ENCODE measurements around the gene SNX18. TPM values are rescaled to one million over a fixed set of nuclear protein-coding genes. Genes with fewer than 3 reads are reported as not detected.

SNX18 gene
- total RNA-seq (2014; rRNA removed; shearing (Covaris generic)) = 23.7 and 33.0 TPM in 2 replicates
- 4.7 and 5.3 TPM in 2 replicates for polyA plus RNA-seq (2016; fragmentation: Nextera tagmentation; extraction: Ambion mirVana)
- long read RNA-seq, full-length matches to known transcripts = 1 of 1 reads
- long read RNA-seq, partial matches to known transcripts = 0 of 1 reads
- long read RNA-seq, other reads (novel, unspliced or antisense) = 0 of 1 reads

GRCh38 chr5:54517512-54518145 is at the start of gene SNX18:
SNX18 (plus strand) TSS chr5:54517759; CDS start chr5:54517953, 194 bp downstream.
- Mint-ChIP-seq H3K27ac (no peak within 1 kb of the TSS), H3K27me3 (ENCODE audit: insufficient read depth, low read depth, poor library complexity) (peaks cover 17% of the 10 kb centered on the region), H3K36me3 (ENCODE audit: low read depth) (peaks cover 16% of the 10 kb centered on the region), H3K4me3 (peak within 1 kb of the TSS; percentile 64), H3K9me3 (peaks cover 8% of the 10 kb centered on the region; the same call in 1 of the 3 replicates), H3K4me1 (peaks cover 21% of the 10 kb centered on the region; the same call in 2 of the 3 replicates)
- H3K9me2 ChIP-seq (ENCODE audit: insufficient read depth) = peaks cover 4% of the 10 kb centered on the region; the same call in 1 of the 2 replicates
- peak; percentile 79 for TF ChIP-seq CREB1 (CRISPR knock-in tag; IDR thresholded peaks at IDR 0.05; ENCODE audit: low read depth)
- TF ChIP-seq, protein P1, sequence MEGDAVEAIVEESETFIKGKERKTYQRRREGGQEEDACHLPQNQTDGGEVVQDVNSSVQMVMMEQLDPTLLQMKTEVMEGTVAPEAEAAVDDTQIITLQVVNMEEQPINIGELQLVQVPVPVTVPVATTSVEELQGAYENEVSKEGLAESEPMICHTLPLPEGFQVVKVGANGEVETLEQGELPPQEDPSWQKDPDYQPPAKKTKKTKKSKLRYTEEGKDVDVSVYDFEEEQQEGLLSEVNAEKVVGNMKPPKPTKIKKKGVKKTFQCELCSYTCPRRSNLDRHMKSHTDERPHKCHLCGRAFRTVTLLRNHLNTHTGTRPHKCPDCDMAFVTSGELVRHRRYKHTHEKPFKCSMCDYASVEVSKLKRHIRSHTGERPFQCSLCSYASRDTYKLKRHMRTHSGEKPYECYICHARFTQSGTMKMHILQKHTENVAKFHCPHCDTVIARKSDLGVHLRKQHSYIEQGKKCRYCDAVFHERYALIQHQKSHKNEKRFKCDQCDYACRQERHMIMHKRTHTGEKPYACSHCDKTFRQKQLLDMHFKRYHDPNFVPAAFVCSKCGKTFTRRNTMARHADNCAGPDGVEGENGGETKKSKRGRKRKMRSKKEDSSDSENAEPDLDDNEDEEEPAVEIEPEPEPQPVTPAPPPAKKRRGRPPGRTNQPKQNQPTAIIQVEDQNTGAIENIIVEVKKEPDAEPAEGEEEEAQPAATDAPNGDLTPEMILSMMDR (conservative IDR thresholded peaks at IDR 0.05; ENCODE audit: low read depth in 2 of 2) = peak; percentile 89 to 91
- no peak for TF ChIP-seq STAT1 (IDR thresholded peaks at IDR 0.05; ENCODE audit: unreplicated experiment)
- TF ChIP-seq, protein P2, sequence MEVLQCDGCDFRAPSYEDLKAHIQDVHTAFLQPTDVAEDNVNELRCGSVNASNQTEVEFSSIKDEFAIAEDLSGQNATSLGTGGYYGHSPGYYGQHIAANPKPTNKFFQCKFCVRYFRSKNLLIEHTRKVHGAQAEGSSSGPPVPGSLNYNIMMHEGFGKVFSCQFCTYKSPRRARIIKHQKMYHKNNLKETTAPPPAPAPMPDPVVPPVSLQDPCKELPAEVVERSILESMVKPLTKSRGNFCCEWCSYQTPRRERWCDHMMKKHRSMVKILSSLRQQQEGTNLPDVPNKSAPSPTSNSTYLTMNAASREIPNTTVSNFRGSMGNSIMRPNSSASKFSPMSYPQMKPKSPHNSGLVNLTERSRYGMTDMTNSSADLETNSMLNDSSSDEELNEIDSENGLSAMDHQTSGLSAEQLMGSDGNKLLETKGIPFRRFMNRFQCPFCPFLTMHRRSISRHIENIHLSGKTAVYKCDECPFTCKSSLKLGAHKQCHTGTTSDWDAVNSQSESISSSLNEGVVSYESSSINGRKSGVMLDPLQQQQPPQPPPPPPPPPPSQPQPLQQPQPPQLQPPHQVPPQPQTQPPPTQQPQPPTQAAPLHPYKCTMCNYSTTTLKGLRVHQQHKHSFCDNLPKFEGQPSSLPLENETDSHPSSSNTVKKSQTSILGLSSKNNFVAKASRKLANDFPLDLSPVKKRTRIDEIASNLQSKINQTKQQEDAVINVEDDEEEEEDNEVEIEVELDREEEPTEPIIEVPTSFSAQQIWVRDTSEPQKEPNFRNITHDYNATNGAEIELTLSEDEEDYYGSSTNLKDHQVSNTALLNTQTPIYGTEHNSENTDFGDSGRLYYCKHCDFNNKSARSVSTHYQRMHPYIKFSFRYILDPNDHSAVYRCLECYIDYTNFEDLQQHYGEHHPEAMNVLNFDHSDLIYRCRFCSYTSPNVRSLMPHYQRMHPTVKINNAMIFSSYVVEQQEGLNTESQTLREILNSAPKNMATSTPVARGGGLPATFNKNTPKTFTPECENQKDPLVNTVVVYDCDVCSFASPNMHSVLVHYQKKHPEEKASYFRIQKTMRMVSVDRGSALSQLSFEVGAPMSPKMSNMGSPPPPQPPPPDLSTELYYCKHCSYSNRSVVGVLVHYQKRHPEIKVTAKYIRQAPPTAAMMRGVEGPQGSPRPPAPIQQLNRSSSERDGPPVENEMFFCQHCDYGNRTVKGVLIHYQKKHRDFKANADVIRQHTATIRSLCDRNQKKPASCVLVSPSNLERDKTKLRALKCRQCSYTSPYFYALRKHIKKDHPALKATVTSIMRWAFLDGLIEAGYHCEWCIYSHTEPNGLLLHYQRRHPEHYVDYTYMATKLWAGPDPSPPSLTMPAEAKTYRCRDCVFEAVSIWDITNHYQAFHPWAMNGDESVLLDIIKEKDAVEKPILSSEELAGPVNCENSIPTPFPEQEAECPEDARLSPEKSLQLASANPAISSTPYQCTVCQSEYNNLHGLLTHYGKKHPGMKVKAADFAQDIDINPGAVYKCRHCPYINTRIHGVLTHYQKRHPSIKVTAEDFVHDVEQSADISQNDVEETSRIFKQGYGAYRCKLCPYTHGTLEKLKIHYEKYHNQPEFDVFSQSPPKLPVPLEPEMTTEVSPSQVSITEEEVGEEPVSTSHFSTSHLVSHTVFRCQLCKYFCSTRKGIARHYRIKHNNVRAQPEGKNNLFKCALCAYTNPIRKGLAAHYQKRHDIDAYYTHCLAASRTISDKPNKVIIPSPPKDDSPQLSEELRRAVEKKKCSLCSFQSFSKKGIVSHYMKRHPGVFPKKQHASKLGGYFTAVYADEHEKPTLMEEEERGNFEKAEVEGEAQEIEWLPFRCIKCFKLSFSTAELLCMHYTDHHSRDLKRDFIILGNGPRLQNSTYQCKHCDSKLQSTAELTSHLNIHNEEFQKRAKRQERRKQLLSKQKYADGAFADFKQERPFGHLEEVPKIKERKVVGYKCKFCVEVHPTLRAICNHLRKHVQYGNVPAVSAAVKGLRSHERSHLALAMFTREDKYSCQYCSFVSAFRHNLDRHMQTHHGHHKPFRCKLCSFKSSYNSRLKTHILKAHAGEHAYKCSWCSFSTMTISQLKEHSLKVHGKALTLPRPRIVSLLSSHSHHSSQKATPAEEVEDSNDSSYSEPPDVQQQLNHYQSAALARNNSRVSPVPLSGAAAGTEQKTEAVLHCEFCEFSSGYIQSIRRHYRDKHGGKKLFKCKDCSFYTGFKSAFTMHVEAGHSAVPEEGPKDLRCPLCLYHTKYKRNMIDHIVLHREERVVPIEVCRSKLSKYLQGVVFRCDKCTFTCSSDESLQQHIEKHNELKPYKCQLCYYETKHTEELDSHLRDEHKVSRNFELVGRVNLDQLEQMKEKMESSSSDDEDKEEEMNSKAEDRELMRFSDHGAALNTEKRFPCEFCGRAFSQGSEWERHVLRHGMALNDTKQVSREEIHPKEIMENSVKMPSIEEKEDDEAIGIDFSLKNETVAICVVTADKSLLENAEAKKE (CRISPR knock-in tag; IDR thresholded peaks at IDR 0.05) = no peak
- no peak for TF ChIP-seq EZH2phosphoT487 (IDR thresholded peaks at IDR 0.05; ENCODE audit: unreplicated experiment)
- no peak for TF ChIP-seq NANOG (IDR thresholded peaks at IDR 0.05; ENCODE audit: borderline replicate concordance)
- peak; percentile 28; the same call in 1 of the 2 replicates for TF ChIP-seq POLR2AphosphoS5 (IDR thresholded peaks at IDR 0.05; ENCODE audit: low read depth)
- TF ChIP-seq, protein P3, sequence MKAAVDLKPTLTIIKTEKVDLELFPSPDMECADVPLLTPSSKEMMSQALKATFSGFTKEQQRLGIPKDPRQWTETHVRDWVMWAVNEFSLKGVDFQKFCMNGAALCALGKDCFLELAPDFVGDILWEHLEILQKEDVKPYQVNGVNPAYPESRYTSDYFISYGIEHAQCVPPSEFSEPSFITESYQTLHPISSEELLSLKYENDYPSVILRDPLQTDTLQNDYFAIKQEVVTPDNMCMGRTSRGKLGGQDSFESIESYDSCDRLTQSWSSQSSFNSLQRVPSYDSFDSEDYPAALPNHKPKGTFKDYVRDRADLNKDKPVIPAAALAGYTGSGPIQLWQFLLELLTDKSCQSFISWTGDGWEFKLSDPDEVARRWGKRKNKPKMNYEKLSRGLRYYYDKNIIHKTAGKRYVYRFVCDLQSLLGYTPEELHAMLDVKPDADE (IDR thresholded peaks at IDR 0.05) = 0 out of 2 replicates have a peak, but pooled peaks have one; percentile 18
- DNase-seq (ENCODE audit: low spot score) = peak; percentile 93
- peaks cover 39% of the 10 kb centered on the region for H3K79me2 ChIP-seq (replicated peaks; ENCODE audit: insufficient read depth)
- H4K20me1 ChIP-seq (replicated peaks; ENCODE audit: insufficient read depth) = no peaks in the 10 kb centered on the region
- H3K27ac ChIP-seq (ENCODE audit: low read depth) = no peak within 1 kb of the TSS
- peak within 1 kb of the TSS; percentile 52 for H3K4me3 ChIP-seq
- H3K27me3 ChIP-seq (ENCODE audit: insufficient read depth) = peaks cover 25% of the 10 kb centered on the region
- no peaks in the 10 kb centered on the region for H3F3A ChIP-seq (replicated peaks; ENCODE audit: low read depth)
- ATAC-seq = peak; percentile 72
- peaks cover 12% of the 10 kb centered on the region; the same call in 1 of the 2 replicates for H3K4me1 ChIP-seq (ENCODE audit: insufficient read depth)
- H2AFZ ChIP-seq = peak within 1 kb of the TSS; percentile 91
- peak within 1 kb of the TSS; percentile 73 for H3K4me2 ChIP-seq
- H3K36me3 ChIP-seq (ENCODE audit: insufficient read depth) = no peaks in the 10 kb centered on the region

Measured in GM23338 (cell line).